GM12872 (cell line): ENCODE results near the gene LYPD5.

Experiments used
- TF ChIP-seq, protein P1 (sequence below): IDR thresholded peaks from 3 replicates; pipeline ENCODE4 v1.5.1; 2011; ENCODE audit warnings: low read depth, mild to moderate bottlenecking, low read length, moderate library complexity; ENCODE audit not compliant: insufficient read depth

The LYPD5 gene

DNA sequence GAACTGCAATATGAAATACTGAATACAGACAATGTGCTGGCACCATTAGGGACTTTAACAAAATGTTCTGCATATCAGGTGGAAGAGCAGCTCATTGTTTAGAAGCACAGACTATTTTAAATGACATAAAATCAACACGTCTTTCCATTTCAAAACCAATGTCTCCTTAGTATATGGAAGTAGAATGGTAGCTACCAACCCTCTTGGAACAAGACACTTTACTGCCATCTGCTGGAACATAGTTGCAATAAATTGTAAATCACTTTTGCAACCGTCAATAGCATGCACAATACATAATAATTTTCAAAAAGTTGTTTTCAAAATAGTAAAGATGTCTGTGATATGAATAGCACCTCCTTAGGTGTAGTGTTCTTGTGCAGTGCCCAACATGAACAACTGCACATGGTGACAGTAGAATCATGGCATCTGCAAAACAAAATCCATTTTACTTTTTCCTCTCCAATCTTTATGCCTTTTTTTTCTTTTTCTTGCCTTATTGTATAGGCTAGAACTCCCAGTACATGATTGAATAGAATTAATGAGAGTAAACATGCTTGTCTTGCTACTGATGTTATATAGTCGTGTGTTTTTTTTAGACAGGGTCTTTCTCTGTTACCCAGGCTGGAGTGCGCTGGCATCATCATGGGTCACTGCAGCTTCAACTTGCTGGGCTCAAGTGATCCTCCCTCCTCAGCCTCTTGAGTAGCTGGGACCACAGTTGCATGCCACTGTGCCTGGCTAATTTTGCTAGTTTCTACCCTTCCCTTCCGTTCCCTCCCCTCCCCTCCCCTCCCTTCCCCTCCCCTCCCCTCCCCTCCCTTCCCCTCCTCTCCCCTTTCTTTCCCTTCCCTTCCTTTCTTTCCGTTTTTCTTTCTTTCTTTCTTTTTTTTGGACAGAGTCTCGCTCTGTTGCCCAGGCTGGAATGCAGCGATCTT lies 7.8 kb upstream of the LYPD5 start:
- TF ChIP-seq, protein P1, sequence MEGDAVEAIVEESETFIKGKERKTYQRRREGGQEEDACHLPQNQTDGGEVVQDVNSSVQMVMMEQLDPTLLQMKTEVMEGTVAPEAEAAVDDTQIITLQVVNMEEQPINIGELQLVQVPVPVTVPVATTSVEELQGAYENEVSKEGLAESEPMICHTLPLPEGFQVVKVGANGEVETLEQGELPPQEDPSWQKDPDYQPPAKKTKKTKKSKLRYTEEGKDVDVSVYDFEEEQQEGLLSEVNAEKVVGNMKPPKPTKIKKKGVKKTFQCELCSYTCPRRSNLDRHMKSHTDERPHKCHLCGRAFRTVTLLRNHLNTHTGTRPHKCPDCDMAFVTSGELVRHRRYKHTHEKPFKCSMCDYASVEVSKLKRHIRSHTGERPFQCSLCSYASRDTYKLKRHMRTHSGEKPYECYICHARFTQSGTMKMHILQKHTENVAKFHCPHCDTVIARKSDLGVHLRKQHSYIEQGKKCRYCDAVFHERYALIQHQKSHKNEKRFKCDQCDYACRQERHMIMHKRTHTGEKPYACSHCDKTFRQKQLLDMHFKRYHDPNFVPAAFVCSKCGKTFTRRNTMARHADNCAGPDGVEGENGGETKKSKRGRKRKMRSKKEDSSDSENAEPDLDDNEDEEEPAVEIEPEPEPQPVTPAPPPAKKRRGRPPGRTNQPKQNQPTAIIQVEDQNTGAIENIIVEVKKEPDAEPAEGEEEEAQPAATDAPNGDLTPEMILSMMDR, result peak; percentile 49; the same call in 2 of the 3 replicates

DNA sequence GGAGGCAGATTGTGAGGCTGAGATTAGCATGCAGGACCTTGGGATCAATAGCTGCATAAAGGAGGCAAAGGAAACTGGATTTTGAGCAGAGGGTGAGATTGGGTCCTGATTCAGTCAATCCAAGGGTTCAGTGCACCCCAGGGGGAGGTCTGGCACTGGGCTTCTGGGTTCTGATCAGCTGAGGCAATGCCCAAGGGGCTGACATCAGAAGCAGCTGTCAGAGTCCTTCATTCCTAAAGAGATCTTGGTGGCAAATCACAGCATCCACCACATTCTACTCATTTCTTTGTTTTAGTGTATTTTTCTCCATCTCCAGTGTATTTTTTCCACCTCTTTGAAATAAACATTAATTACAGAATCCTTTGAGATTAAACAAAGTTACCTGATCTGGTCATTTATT lies 5.4 kb upstream of the LYPD5 start:
- TF ChIP-seq, protein P1, result no peak

DNA sequence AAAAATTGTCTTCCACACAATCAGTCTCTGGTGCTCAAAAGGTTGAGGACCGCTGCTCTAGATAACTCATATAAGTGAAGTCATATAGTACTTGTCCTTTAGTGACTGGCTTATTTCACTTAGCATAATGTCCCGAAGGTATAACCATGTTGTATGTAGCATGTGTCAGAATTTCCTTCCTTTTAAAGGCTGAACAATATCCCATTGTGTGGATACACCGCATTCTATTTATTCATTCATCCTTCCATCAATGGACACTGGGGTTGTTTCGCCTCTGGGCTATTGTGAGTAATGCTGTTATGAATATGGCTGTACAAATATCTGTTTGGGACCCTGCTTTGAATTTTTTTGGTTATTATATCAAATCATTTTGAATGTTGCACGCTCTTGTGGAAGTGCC lies 4.6 kb upstream of the LYPD5 start:
- TF ChIP-seq, protein P1, result no peak

DNA sequence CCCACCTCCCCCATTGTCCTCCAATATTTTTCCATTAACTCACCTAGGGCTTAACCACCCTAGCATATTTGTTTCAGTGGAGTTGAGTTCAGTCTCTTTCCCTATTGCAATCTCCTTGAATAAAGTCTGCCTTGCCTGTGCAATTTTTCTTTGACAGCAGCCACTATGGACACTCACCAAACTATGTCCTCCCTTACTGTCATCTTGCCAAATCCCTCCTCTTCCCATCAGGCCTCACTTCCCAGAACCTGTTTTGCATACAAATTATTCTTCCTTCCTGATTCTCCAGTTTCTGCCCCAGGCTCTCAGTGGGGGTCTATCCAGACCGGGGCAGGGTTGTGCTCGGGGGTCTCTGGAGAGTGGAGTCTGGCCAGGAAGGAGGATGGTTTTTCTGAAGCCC lies 2.2 kb upstream of the LYPD5 start:
- TF ChIP-seq, protein P1, result no peak

DNA sequence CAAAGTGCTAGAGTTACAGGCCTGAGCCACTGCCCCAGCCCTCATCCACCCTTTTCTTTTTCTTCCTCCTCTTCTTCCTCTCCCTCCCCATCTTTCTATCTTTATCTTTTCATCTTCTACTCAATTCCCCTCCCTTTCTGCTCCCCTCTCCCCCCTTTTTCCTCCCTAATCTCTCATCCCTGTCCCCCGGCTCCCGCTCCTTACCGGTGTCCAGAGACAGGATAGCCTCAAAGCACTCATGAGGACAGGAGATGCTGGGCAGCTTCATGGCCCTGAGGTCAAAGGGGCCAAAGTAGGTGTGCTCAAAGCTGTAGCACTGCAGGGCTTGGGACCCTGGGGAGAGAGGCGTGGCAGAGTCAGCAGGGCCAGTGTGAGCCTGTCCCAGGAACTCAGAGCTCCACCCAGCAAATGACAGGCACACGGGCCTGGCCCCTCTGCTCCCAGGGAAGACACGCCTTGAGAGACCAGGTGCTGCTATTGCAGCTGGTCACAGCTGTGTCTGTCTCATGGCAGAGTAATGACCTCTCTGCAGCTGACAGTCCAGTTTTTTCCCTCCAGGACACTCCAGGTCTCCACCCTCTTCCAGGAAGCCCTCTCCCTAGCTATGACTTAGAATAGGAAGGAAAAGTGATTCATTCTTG lies 2.6 kb downstream of the LYPD5 start:
- TF ChIP-seq, protein P1, result no peak

DNA sequence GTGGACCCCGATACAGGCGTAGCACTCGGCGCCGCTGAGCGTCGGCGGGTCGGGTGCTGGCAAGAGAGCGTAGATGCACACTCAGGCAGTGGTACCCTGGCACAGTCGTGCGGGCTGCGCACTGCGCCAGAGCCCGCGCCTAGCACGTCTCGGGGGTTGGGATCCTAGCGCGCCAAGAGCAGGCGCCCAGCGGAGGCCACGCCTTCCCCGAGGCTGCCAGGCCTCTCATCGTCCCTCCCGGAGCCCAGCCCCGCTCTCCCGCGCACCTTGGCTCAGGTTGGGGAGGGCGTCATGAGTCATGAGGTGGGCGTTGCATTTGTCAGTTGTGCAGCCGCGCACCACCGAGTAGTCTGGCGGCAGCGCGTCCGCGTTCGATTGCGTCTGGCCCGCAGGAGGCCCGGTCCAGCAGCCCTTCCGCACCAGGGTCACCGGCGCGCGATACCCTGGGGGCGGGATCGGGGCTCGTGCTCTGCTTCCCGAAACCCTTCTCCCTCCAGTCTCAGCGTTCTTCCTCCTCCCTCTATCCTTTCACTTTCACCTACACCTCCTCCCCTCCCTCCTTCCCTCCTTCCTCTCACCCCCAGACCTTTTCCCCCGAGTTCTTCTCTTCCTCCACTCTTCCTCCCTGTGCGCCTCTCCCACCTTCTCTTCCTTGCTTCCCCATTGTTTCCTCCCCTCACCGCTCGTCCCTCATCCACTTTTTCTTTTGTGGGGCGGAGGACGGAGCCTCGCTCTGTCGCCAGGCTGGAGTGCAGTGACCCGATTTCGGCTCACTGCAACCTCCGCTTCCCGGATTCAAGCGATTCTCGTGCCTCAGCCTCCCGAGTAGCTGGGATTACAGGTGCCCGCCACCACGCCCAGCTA lies 3.5 kb downstream of the LYPD5 start:
- TF ChIP-seq, protein P1, result no peak
